ENCODE measurements around the gene C10orf143. TPM values are rescaled to one million over a fixed set of nuclear protein-coding genes. Genes with fewer than 3 reads are reported as not detected.

The C10orf143 gene
- total and polyA plus RNA-seq, 2 experiments from 2014 or later, result 0.21 to 3.7 TPM

DNA sequence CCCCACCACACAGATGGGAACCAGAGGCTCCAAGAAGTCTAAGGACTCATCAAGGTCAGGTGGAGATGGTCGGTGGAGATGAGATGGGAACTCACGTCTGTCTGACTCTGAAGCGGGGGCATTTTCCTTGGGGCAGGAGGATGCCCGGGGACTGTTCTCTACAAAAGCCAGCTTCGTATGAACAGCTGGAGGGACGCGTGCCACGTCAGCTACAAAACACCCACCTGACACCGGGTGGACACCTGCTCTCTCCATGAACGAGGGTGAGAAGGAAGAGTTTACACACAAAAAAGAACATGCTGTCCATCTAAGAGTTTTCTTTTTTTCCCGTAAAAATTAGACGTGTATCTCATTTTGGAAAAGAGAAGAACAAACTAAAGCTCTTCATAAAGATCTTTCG is 47.7 kb downstream of the C10orf143 start:
- Mint-ChIP-seq H3K9me3 (no peaks in the 10 kb centered on the region; the same call in 2 of the 3 replicates), H3K4me1 (no peaks in the 10 kb centered on the region), H3K4me3 (no peak overlapping the region), H3K27me3 (ENCODE audit: insufficient read depth, low read depth, poor library complexity) (no peaks in the 10 kb centered on the region), H3K36me3 (ENCODE audit: low read depth) (no peaks in the 10 kb centered on the region), H3K27ac (no peak overlapping the region)
- H3K79me2 ChIP-seq (replicated peaks; ENCODE audit: insufficient read depth), result no peaks in the 10 kb centered on the region
- TF ChIP-seq ZNF114 (CRISPR knock-in tag; IDR thresholded peaks at IDR 0.05), result no peak
- TF ChIP-seq POLR2AphosphoS5 (IDR thresholded peaks at IDR 0.05; ENCODE audit: low read depth), result no peak
- TF ChIP-seq EZH2phosphoT487 (IDR thresholded peaks at IDR 0.05; ENCODE audit: unreplicated experiment), result no peak
- TF ChIP-seq JUNB (IDR thresholded peaks at IDR 0.05; ENCODE audit: unreplicated experiment), result no peak
- TF ChIP-seq ZNF331 (CRISPR knock-in tag; IDR thresholded peaks at IDR 0.05; ENCODE audit: low read depth), result no peak
- TF ChIP-seq, protein P1, sequence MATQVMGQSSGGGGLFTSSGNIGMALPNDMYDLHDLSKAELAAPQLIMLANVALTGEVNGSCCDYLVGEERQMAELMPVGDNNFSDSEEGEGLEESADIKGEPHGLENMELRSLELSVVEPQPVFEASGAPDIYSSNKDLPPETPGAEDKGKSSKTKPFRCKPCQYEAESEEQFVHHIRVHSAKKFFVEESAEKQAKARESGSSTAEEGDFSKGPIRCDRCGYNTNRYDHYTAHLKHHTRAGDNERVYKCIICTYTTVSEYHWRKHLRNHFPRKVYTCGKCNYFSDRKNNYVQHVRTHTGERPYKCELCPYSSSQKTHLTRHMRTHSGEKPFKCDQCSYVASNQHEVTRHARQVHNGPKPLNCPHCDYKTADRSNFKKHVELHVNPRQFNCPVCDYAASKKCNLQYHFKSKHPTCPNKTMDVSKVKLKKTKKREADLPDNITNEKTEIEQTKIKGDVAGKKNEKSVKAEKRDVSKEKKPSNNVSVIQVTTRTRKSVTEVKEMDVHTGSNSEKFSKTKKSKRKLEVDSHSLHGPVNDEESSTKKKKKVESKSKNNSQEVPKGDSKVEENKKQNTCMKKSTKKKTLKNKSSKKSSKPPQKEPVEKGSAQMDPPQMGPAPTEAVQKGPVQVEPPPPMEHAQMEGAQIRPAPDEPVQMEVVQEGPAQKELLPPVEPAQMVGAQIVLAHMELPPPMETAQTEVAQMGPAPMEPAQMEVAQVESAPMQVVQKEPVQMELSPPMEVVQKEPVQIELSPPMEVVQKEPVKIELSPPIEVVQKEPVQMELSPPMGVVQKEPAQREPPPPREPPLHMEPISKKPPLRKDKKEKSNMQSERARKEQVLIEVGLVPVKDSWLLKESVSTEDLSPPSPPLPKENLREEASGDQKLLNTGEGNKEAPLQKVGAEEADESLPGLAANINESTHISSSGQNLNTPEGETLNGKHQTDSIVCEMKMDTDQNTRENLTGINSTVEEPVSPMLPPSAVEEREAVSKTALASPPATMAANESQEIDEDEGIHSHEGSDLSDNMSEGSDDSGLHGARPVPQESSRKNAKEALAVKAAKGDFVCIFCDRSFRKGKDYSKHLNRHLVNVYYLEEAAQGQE (IDR thresholded peaks at IDR 0.05; ENCODE audit: unreplicated experiment), result no peak
- TF ChIP-seq, protein P2, sequence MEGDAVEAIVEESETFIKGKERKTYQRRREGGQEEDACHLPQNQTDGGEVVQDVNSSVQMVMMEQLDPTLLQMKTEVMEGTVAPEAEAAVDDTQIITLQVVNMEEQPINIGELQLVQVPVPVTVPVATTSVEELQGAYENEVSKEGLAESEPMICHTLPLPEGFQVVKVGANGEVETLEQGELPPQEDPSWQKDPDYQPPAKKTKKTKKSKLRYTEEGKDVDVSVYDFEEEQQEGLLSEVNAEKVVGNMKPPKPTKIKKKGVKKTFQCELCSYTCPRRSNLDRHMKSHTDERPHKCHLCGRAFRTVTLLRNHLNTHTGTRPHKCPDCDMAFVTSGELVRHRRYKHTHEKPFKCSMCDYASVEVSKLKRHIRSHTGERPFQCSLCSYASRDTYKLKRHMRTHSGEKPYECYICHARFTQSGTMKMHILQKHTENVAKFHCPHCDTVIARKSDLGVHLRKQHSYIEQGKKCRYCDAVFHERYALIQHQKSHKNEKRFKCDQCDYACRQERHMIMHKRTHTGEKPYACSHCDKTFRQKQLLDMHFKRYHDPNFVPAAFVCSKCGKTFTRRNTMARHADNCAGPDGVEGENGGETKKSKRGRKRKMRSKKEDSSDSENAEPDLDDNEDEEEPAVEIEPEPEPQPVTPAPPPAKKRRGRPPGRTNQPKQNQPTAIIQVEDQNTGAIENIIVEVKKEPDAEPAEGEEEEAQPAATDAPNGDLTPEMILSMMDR (conservative IDR thresholded peaks at IDR 0.05; ENCODE audit: low read depth in 2 of 2), result no peak
- TF ChIP-seq STAT1 (IDR thresholded peaks at IDR 0.05; ENCODE audit: unreplicated experiment), result no peak
- TF ChIP-seq, protein P3, sequence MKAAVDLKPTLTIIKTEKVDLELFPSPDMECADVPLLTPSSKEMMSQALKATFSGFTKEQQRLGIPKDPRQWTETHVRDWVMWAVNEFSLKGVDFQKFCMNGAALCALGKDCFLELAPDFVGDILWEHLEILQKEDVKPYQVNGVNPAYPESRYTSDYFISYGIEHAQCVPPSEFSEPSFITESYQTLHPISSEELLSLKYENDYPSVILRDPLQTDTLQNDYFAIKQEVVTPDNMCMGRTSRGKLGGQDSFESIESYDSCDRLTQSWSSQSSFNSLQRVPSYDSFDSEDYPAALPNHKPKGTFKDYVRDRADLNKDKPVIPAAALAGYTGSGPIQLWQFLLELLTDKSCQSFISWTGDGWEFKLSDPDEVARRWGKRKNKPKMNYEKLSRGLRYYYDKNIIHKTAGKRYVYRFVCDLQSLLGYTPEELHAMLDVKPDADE (IDR thresholded peaks at IDR 0.05), result no peak
- no peak for TF ChIP-seq EZH2 (IDR thresholded peaks at IDR 0.05; ENCODE audit: low read depth, unreplicated experiment)
- TF ChIP-seq, protein P4, sequence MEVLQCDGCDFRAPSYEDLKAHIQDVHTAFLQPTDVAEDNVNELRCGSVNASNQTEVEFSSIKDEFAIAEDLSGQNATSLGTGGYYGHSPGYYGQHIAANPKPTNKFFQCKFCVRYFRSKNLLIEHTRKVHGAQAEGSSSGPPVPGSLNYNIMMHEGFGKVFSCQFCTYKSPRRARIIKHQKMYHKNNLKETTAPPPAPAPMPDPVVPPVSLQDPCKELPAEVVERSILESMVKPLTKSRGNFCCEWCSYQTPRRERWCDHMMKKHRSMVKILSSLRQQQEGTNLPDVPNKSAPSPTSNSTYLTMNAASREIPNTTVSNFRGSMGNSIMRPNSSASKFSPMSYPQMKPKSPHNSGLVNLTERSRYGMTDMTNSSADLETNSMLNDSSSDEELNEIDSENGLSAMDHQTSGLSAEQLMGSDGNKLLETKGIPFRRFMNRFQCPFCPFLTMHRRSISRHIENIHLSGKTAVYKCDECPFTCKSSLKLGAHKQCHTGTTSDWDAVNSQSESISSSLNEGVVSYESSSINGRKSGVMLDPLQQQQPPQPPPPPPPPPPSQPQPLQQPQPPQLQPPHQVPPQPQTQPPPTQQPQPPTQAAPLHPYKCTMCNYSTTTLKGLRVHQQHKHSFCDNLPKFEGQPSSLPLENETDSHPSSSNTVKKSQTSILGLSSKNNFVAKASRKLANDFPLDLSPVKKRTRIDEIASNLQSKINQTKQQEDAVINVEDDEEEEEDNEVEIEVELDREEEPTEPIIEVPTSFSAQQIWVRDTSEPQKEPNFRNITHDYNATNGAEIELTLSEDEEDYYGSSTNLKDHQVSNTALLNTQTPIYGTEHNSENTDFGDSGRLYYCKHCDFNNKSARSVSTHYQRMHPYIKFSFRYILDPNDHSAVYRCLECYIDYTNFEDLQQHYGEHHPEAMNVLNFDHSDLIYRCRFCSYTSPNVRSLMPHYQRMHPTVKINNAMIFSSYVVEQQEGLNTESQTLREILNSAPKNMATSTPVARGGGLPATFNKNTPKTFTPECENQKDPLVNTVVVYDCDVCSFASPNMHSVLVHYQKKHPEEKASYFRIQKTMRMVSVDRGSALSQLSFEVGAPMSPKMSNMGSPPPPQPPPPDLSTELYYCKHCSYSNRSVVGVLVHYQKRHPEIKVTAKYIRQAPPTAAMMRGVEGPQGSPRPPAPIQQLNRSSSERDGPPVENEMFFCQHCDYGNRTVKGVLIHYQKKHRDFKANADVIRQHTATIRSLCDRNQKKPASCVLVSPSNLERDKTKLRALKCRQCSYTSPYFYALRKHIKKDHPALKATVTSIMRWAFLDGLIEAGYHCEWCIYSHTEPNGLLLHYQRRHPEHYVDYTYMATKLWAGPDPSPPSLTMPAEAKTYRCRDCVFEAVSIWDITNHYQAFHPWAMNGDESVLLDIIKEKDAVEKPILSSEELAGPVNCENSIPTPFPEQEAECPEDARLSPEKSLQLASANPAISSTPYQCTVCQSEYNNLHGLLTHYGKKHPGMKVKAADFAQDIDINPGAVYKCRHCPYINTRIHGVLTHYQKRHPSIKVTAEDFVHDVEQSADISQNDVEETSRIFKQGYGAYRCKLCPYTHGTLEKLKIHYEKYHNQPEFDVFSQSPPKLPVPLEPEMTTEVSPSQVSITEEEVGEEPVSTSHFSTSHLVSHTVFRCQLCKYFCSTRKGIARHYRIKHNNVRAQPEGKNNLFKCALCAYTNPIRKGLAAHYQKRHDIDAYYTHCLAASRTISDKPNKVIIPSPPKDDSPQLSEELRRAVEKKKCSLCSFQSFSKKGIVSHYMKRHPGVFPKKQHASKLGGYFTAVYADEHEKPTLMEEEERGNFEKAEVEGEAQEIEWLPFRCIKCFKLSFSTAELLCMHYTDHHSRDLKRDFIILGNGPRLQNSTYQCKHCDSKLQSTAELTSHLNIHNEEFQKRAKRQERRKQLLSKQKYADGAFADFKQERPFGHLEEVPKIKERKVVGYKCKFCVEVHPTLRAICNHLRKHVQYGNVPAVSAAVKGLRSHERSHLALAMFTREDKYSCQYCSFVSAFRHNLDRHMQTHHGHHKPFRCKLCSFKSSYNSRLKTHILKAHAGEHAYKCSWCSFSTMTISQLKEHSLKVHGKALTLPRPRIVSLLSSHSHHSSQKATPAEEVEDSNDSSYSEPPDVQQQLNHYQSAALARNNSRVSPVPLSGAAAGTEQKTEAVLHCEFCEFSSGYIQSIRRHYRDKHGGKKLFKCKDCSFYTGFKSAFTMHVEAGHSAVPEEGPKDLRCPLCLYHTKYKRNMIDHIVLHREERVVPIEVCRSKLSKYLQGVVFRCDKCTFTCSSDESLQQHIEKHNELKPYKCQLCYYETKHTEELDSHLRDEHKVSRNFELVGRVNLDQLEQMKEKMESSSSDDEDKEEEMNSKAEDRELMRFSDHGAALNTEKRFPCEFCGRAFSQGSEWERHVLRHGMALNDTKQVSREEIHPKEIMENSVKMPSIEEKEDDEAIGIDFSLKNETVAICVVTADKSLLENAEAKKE (CRISPR knock-in tag; IDR thresholded peaks at IDR 0.05), result no peak
- TF ChIP-seq CREB1 (CRISPR knock-in tag; IDR thresholded peaks at IDR 0.05; ENCODE audit: low read depth), result no peak
- no peaks in the 10 kb centered on the region for H3K36me3 ChIP-seq (ENCODE audit: insufficient read depth)
- DNase-seq (ENCODE audit: low spot score) (no peak), ATAC-seq (no peak)
- H4K20me1 ChIP-seq (replicated peaks; ENCODE audit: insufficient read depth), result no peaks in the 10 kb centered on the region
- no peaks in the 10 kb centered on the region for H3K9me2 ChIP-seq (ENCODE audit: insufficient read depth)
- H2AFZ ChIP-seq, result no peak overlapping the region
- H3K27me3 ChIP-seq (ENCODE audit: insufficient read depth), result no peaks in the 10 kb centered on the region
- no peak overlapping the region for H3K27ac ChIP-seq (ENCODE audit: low read depth)
- no peak overlapping the region for H3K4me3 ChIP-seq
- H3K4me2 ChIP-seq, result no peak overlapping the region
- H3F3A ChIP-seq (replicated peaks; ENCODE audit: low read depth), result no peaks in the 10 kb centered on the region
- no peaks in the 10 kb centered on the region for H3K4me1 ChIP-seq (ENCODE audit: insufficient read depth)

Data from GM23338 (cell line).